Brain microvascular endothelial cell (primary cell): Measurements from ENCODE around the gene GGNBP2.
A peak's percentile ranks its signal among the peaks of the same experiment; 100 is the strongest.

Experiments used
- DNase-seq: peaks from one replicate; pipeline ENCODE4 v3.0.0-alpha.2; 2020
- H3K27ac ChIP-seq: fragments of 250-450 bp; sonication (Bioruptor Pico); 2 replicates; pipeline ENCODE4 v1.5.1; 2020; ENCODE audit warnings: mild to moderate bottlenecking, moderate library complexity
- H3K27me3 ChIP-seq: fragments of 250-450 bp; sonication (Bioruptor Pico); replicated peaks from 2 replicates; pipeline ENCODE4 v1.5.1; 2020; ENCODE audit warnings: mild to moderate bottlenecking
- H3K36me3 ChIP-seq: fragments of 250-450 bp; sonication (Bioruptor Pico); replicated peaks from 2 replicates; pipeline ENCODE4 v1.5.1; 2020; ENCODE audit warnings: mild to moderate bottlenecking
- H3K4me3 ChIP-seq: 2 replicates; pipeline ENCODE4 v1.5.1; 2011; ENCODE audit warnings: low read depth, mild to moderate bottlenecking, control low read depth, low read length, moderate library complexity
- CTCF ChIP-seq: IDR thresholded peaks from 2 replicates; pipeline ENCODE4 v1.5.1; 2011; ENCODE audit warnings: low read depth, mild to moderate bottlenecking, moderate library complexity, low read length, control low read depth, inconsistent platforms; ENCODE audit errors: missing control alignments
- in situ Hi-C: cut with HindIII; loops from 2 replicates; pipeline ENCODE4 v1.10.0; 2017; ENCODE audit warnings: low sequenced_read_pairs, low pct_ligation_motif_present

Gene GGNBP2

GRCh38 chr17:36597866-36598777, 53.4 kb downstream of the GGNBP2 start:
- no peak overlapping the region for H3K4me3 ChIP-seq
- no peak for DNase-seq
- no peaks in the 10 kb centered on the region for H3K36me3 ChIP-seq
- in situ Hi-C loops: no loop called here
- H3K27me3 ChIP-seq: no peaks in the 10 kb centered on the region
- H3K27ac ChIP-seq: no peak overlapping the region
- no peak for TF ChIP-seq CTCF

GRCh38 chr17:36598951-36599401, 54.3 kb downstream of the GGNBP2 start:
- no peaks in the 10 kb centered on the region for H3K27me3 ChIP-seq
- no peak for TF ChIP-seq CTCF
- H3K36me3 ChIP-seq: no peaks in the 10 kb centered on the region
- in situ Hi-C loops: no loop called here
- no peak overlapping the region for H3K4me3 ChIP-seq
- no peak overlapping the region for H3K27ac ChIP-seq
- DNase-seq: no peak

GRCh38 chr17:36599546-36600250, 55.0 kb downstream of the GGNBP2 start:
- in situ Hi-C loops: no loop called here
- no peaks in the 10 kb centered on the region for H3K27me3 ChIP-seq
- no peaks in the 10 kb centered on the region for H3K36me3 ChIP-seq
- TF ChIP-seq CTCF: no peak
- no peak for DNase-seq
- H3K27ac ChIP-seq: no peak overlapping the region
- H3K4me3 ChIP-seq: no peak overlapping the region

- in situ Hi-C loops: no loop called here
- no peak overlapping the region for H3K27ac ChIP-seq
- no peaks in the 10 kb centered on the region for H3K36me3 ChIP-seq
- no peak for DNase-seq
- H3K27me3 ChIP-seq: no peaks in the 10 kb centered on the region
- TF ChIP-seq CTCF: no peak
- no peak overlapping the region for H3K4me3 ChIP-seq
Observed at GRCh38 chr17:36600465-36600864, 55.7 kb downstream of the GGNBP2 start.

- no peaks in the 10 kb centered on the region for H3K27me3 ChIP-seq
- no peak for DNase-seq
- in situ Hi-C loops: no loop called here
- no peak for TF ChIP-seq CTCF
- H3K27ac ChIP-seq: peak overlapping the region; percentile 60
- no peaks in the 10 kb centered on the region for H3K36me3 ChIP-seq
- peak overlapping the region; percentile 90 for H3K4me3 ChIP-seq
Observed at GRCh38 chr17:36600936-36601302, 56.2 kb downstream of the GGNBP2 start.
